Stimulated activated CD4-positive, alpha-beta T cell treated with anti-CD3 and anti-CD28 coated beads, Interleukin-1b, Interleukin-23, amount 100 ng/mL, for 24 hours (primary cell): Measurements from ENCODE around the gene SLC25A3.

Experiments used
- DNase-seq, 4 experiments: peaks; one replicate each; pipeline ENCODE4 v3.0.0-alpha.2; 2020; ENCODE audit warnings: low read depth in 4 of 4, low spot score in 1 of 4

The SLC25A3 gene

GRCh38 chr12:98653866-98654493 lies 60.5 kb downstream of the SLC25A3 start:
- no peak for DNase-seq
